HCT116 (cell line): Measurements from ENCODE around the gene MATK. TPM values are rescaled to one million over a fixed set of nuclear protein-coding genes. Genes with fewer than 3 reads are reported as not detected.

Source experiments
- ATAC-seq: fragments of 200-7000 bp; cut with Tn5 transposase; 2 replicates; pipeline ENCODE4 v1.9.1; 2020; ENCODE audit warnings: mild to moderate bottlenecking, moderate library complexity
- BruUV-seq: library from RNA; stranded (reverse); fragments of 400-500 nt; replicated peaks from 2 replicates; lab custom pipeline; 2021; lab: Mats Ljungman, UMichigan
- CTCF ChIA-PET: fragments of 300-600 bp; sonication (Branson Sonifier 250); formaldehyde crosslinking; loops from one replicate; lab custom pipeline; 2021; ENCODE audit warnings: antibody characterized with exemption; lab: Charles Lee
- POLR2A ChIA-PET: fragments of 300-600, 350-600 bp; sonication (Branson Sonifier 250); formaldehyde crosslinking; loops from one replicate; lab custom pipeline; 2021; ENCODE audit warnings: antibody characterized with exemption; lab: Charles Lee
- RAD21 ChIA-PET, 2 experiments: fragments of 300-600 bp; sonication (Branson Sonifier 250); formaldehyde crosslinking; loops; one replicate each; lab custom pipeline; 2023; ENCODE audit warnings: low total read pairs in 2 of 2; ENCODE audit not compliant: uncharacterized antibody in 2 of 2, unreplicated experiment in 2 of 2, low non-redundant PET in 1 of 2; lab: Charles Lee
- DNase-seq: peaks from one replicate; pipeline ENCODE4 v3.0.0-alpha.2; 2010; ENCODE audit warnings: low read depth, low spot score
- H2AFZ ChIP-seq: fragments of 200-600 bp; shearing (Covaris generic), sonication (generic); 2 replicates; pipeline ENCODE4 v1.6.1; 2017; ENCODE audit warnings: low read depth, mixed run types, mixed read lengths, antibody characterized with exemption, low read length; ENCODE audit not compliant: poor library complexity, severe bottlenecking
- H3K27ac ChIP-seq: 2 replicates; pipeline ENCODE4 v1.5.1; 2012; ENCODE audit warnings: low read depth, low read length
- H3K27me3 ChIP-seq: fragments of 200-600 bp; sonication (generic); 2 replicates; pipeline ENCODE4 v1.6.1; 2016; ENCODE audit warnings: mixed run types, low read length, mixed read lengths; ENCODE audit not compliant: insufficient read depth
- H3K36me3 ChIP-seq, 2 experiments: fragments of 200-500 bp in 1 of 2; fragments of 200-600 bp in 1 of 2; sonication (Bioruptor generic) in 1 of 2; sonication (generic) in 1 of 2; 2 replicates each; pipeline versions ENCODE4 v1.5.1 to v1.6.1; 2014 to 2016; ENCODE audit warnings: low read length in 2 of 2, inconsistent platforms in 1 of 2, mixed read lengths in 1 of 2, mixed run types in 1 of 2; ENCODE audit not compliant: insufficient read depth in 2 of 2, control insufficient read depth in 1 of 2
- H3K4me1 ChIP-seq, 2 experiments: fragments of 200-600 bp in 1 of 2; sonication (generic) in 1 of 2; 2 replicates each; pipeline versions ENCODE4 v1.5.1 to v1.6.1; 2012 to 2017; ENCODE audit warnings: low read length in 2 of 2, inconsistent platforms in 1 of 2, mild to moderate bottlenecking in 1 of 2, mixed read lengths in 1 of 2, mixed run types in 1 of 2, moderate library complexity in 1 of 2; ENCODE audit not compliant: insufficient read depth in 2 of 2, control insufficient read depth in 1 of 2
- H3K4me2 ChIP-seq: fragments of 200-600 bp; sonication (generic); 2 replicates; pipeline ENCODE4 v1.6.1; 2017; ENCODE audit warnings: mixed run types, low read length, mixed read lengths
- H3K4me3 ChIP-seq, 2 experiments: fragments of 200-600 bp in 1 of 2; sonication (generic) in 1 of 2; replicated peaks in 1 of 2; 2 replicates each; pipeline ENCODE4 v1.5.1; 2011 to 2016; ENCODE audit warnings: low read length in 2 of 2, control low read depth in 1 of 2, low read depth in 1 of 2, mild to moderate bottlenecking in 1 of 2, mixed read lengths in 1 of 2, mixed run types in 1 of 2
- H3K79me2 ChIP-seq: fragments of 200-600 bp; sonication (generic); 2 replicates; pipeline ENCODE4 v1.6.1; 2017; ENCODE audit warnings: mild to moderate bottlenecking, mixed run types, low read length, moderate library complexity, mixed read lengths; ENCODE audit not compliant: insufficient read depth
- H3K9ac ChIP-seq: fragments of 200-600 bp; sonication (generic); 2 replicates; pipeline ENCODE4 v1.6.1; 2016; ENCODE audit warnings: low read length, mixed read lengths
- H3K9me2 ChIP-seq: fragments of 200-600 bp; sonication (generic), shearing (Covaris generic); 2 replicates; pipeline ENCODE4 v1.6.1; 2017; ENCODE audit warnings: mixed run types, mild to moderate bottlenecking, moderate library complexity; ENCODE audit not compliant: insufficient read depth
- H3K9me3 ChIP-seq, 2 experiments: fragments of 200-500 bp in 1 of 2; fragments of 200-600 bp in 1 of 2; sonication (Bioruptor generic) in 1 of 2; sonication (generic) in 1 of 2; 2 replicates each; pipeline ENCODE4 v1.6.1; 2014 to 2017; ENCODE audit warnings: low read length in 2 of 2, mixed read lengths in 2 of 2, inconsistent platforms in 1 of 2, low read depth in 1 of 2, mild to moderate bottlenecking in 1 of 2, mixed run types in 1 of 2, moderate library complexity in 1 of 2; ENCODE audit not compliant: control insufficient read depth in 1 of 2, insufficient read depth in 1 of 2
- H4K20me1 ChIP-seq: fragments of 200-600 bp; sonication (generic), shearing (Covaris generic); 2 replicates; pipeline ENCODE4 v1.6.1; 2017; ENCODE audit warnings: mixed run types, mild to moderate bottlenecking, moderate library complexity; ENCODE audit not compliant: insufficient read depth
- ATF3 ChIP-seq: IDR thresholded peaks from 2 replicates; pipeline ENCODE4 v1.6.1; 2012
- CEBPB ChIP-seq: IDR thresholded peaks from 2 replicates; pipeline ENCODE4 v1.6.1; 2012; ENCODE audit warnings: low read depth
- EGR1 ChIP-seq: IDR thresholded peaks from 2 replicates; pipeline ENCODE4 v1.6.1; 2012; ENCODE audit warnings: low read depth
- ELF1 ChIP-seq: IDR thresholded peaks from 2 replicates; pipeline ENCODE4 v1.6.1; 2012; ENCODE audit warnings: low read depth, borderline replicate concordance
- EZH2 ChIP-seq: fragments of 200-600 bp; sonication (generic); IDR thresholded peaks from 2 replicates; pipeline ENCODE4 v1.6.1; 2017; ENCODE audit warnings: antibody characterized with exemption, mixed run types
- EZH2phosphoT487 ChIP-seq: fragments of 200-600 bp; IDR thresholded peaks from 2 replicates; pipeline ENCODE4 v1.6.1; 2018; ENCODE audit warnings: antibody characterized with exemption, borderline replicate concordance
- FOSL1 ChIP-seq: IDR thresholded peaks from 2 replicates; pipeline ENCODE4 v1.6.1; 2012; ENCODE audit warnings: low read depth
- JUND ChIP-seq: IDR thresholded peaks from 2 replicates; pipeline ENCODE4 v1.6.1; 2012
- MAX ChIP-seq: IDR thresholded peaks from 2 replicates; pipeline ENCODE4 v1.6.1; 2012
- POLR2AphosphoS5 ChIP-seq: IDR thresholded peaks from 2 replicates; pipeline ENCODE4 v1.6.1; 2011; ENCODE audit warnings: mild to moderate bottlenecking, low read depth, low read length, moderate library complexity
- SIN3A ChIP-seq: IDR thresholded peaks from 2 replicates; pipeline ENCODE4 v1.6.1; 2012; ENCODE audit warnings: low read depth
- SP1 ChIP-seq: IDR thresholded peaks from 2 replicates; pipeline ENCODE4 v1.6.1; 2012; ENCODE audit warnings: low read depth
- SRF ChIP-seq: IDR thresholded peaks from 2 replicates; pipeline ENCODE4 v1.6.1; 2012; ENCODE audit warnings: low read depth
- TCF7L2 ChIP-seq: IDR thresholded peaks from 2 replicates; pipeline ENCODE4 v1.7.0; 2011; ENCODE audit warnings: borderline replicate concordance, inconsistent platforms; ENCODE audit not compliant: insufficient read depth, insufficient read length; ENCODE audit errors: extremely low read depth
- intact Hi-C: fragments of 100-400 bp; cut with micrococcal nuclease; formaldehyde crosslinking; loops from 2 replicates; pipeline ENCODE4 v1.10.0; 2022
- total RNA-seq: library from RNA; stranded (reverse); gene quantifications from one replicate; pipeline ENCODE4 v1.2.1, GENCODE V29; 2021; ENCODE audit not compliant: unreplicated experiment
- TF ChIP-seq, protein P1 (sequence below): IDR thresholded peaks from 2 replicates; pipeline ENCODE4 v1.6.1; 2011; ENCODE audit warnings: mild to moderate bottlenecking, low read length, moderate library complexity; ENCODE audit not compliant: insufficient replicate concordance; ENCODE audit errors: extremely low read depth
- TF ChIP-seq, protein P2 (sequence below): IDR thresholded peaks from 2 replicates; pipeline ENCODE4 v1.6.1; 2012; ENCODE audit warnings: low read depth

The MATK gene
- total RNA-seq, 1 experiment from 2014 or later = not detected

- TF ChIP-seq, protein P1, sequence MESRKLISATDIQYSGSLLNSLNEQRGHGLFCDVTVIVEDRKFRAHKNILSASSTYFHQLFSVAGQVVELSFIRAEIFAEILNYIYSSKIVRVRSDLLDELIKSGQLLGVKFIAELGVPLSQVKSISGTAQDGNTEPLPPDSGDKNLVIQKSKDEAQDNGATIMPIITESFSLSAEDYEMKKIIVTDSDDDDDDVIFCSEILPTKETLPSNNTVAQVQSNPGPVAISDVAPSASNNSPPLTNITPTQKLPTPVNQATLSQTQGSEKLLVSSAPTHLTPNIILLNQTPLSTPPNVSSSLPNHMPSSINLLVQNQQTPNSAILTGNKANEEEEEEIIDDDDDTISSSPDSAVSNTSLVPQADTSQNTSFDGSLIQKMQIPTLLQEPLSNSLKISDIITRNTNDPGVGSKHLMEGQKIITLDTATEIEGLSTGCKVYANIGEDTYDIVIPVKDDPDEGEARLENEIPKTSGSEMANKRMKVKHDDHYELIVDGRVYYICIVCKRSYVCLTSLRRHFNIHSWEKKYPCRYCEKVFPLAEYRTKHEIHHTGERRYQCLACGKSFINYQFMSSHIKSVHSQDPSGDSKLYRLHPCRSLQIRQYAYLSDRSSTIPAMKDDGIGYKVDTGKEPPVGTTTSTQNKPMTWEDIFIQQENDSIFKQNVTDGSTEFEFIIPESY = no peak
- no peak for TF ChIP-seq EZH2
- TF ChIP-seq SP1 = no peak
- no peak for TF ChIP-seq POLR2AphosphoS5
- no peak for TF ChIP-seq EZH2phosphoT487
Measured at GRCh38 chr19:3737487-3738205, 48.5 kb downstream of the MATK start (continued).

GRCh38 chr19:3736106-3736724 is 50.0 kb downstream of the MATK start:
- no peak for DNase-seq
- peaks cover 0 to 3% of the 10 kb centered on the region in 2 experiments; a peak in 2 of 4 replicates for H3K36me3 ChIP-seq
- no peak overlapping the region for H3K4me2 ChIP-seq
- H3K27ac ChIP-seq = no peak overlapping the region
- no peaks in the 10 kb centered on the region for H3K9me2 ChIP-seq
- peaks cover 0 to 1% of the 10 kb centered on the region in 2 experiments; a peak in 2 of 4 replicates for H3K4me1 ChIP-seq
- no TSS peak for BruUV-seq
- H3K9me3 ChIP-seq = no peaks in the 10 kb centered on the region
- H3K27me3 ChIP-seq = no peaks in the 10 kb centered on the region
- ChIA-PET CTCF (no interaction called here), RAD21 (no interaction called here), POLR2A (no interaction called here)
- no peak overlapping the region for H2AFZ ChIP-seq
- no peak overlapping the region for H3K9ac ChIP-seq
- H3K79me2 ChIP-seq = no peaks in the 10 kb centered on the region
- no peaks in the 10 kb centered on the region for H4K20me1 ChIP-seq
- H3K4me3 ChIP-seq = no peak overlapping the region
- intact Hi-C loops = no loop called here
- no peak for ATAC-seq
- TF ChIP-seq FOSL1 = no peak
- TF ChIP-seq, protein P2, sequence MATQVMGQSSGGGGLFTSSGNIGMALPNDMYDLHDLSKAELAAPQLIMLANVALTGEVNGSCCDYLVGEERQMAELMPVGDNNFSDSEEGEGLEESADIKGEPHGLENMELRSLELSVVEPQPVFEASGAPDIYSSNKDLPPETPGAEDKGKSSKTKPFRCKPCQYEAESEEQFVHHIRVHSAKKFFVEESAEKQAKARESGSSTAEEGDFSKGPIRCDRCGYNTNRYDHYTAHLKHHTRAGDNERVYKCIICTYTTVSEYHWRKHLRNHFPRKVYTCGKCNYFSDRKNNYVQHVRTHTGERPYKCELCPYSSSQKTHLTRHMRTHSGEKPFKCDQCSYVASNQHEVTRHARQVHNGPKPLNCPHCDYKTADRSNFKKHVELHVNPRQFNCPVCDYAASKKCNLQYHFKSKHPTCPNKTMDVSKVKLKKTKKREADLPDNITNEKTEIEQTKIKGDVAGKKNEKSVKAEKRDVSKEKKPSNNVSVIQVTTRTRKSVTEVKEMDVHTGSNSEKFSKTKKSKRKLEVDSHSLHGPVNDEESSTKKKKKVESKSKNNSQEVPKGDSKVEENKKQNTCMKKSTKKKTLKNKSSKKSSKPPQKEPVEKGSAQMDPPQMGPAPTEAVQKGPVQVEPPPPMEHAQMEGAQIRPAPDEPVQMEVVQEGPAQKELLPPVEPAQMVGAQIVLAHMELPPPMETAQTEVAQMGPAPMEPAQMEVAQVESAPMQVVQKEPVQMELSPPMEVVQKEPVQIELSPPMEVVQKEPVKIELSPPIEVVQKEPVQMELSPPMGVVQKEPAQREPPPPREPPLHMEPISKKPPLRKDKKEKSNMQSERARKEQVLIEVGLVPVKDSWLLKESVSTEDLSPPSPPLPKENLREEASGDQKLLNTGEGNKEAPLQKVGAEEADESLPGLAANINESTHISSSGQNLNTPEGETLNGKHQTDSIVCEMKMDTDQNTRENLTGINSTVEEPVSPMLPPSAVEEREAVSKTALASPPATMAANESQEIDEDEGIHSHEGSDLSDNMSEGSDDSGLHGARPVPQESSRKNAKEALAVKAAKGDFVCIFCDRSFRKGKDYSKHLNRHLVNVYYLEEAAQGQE = no peak
- TF ChIP-seq SP1 = no peak
- no peak for TF ChIP-seq MAX
- TF ChIP-seq, protein P1 = no peak
- TF ChIP-seq ATF3 = no peak
- no peak for TF ChIP-seq CEBPB
- no peak for TF ChIP-seq SIN3A
- TF ChIP-seq POLR2AphosphoS5 = no peak
- no peak for TF ChIP-seq SRF
- no peak for TF ChIP-seq EGR1
- TF ChIP-seq ELF1 = no peak
- TF ChIP-seq JUND = no peak
- no peak for TF ChIP-seq TCF7L2
